ENCODE data around the gene TET2.

The TET2 gene

DNA sequence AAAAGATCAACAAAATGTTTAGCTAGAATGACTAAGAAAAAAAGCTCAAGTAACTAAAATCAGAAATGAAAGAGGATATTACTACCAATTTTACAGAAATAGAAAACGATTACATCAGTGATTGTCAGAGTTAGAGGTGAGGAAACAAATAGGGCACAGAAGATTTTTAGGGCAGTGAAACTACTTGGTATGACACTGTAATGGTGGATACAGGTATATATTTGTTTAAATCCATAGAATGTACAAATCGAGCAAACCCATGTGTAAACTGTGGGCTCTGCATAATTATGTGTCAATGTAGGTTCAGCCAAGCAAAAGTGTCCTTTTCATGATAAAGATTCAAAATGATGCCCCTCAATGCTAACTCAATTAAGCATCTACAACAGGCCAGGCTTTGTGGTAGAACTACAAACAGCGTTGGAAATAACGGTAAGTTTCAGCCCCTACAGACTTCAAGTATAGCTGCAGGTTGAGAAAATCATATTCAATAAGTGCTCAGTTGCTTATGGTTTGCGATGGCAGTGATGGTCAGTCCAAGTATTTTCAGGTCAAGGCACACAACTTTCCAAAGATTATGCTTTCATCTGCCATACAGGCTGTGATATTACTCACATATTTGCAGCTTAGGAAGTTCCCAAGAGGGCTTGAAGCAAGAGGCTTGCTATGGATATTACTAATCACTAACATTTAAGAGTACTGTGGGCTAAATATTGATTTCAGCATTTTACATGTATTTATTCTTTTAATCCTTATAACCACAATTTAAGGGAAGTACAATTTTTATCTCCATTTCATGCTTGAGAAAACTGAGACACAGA is 158.6 kb downstream of the TET2 start:
- DNase-seq = no peak

DNA sequence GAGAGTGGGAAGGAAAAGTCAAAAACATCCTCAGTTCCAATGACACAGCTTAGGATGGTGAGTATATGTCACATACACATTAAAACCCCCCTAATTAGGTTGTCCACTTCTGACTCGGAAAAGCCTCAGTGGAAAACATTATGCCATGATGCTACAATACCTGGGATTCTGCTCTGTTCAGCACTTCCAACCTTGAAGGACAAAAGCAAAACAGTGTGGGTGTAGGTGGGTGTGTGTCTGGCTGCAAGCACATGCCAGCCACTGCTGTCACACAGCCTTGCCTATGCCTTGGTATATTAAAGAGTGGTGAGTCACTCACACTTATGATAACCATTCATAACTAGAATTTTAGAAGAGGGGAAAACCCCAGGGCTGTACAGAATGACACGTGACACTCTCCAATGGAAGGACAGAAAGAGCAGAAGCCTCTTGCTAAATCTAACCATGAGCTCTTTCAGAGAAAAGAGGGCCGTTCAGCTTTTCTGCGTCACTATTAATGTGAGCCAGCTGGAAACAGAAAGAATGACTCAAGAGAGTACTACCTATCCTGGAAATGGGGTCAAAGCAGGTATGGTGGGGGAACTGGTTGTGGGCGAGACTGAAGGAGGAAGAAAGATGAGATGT is 159.6 kb downstream of the TET2 start:
- no peak for DNase-seq

DNA sequence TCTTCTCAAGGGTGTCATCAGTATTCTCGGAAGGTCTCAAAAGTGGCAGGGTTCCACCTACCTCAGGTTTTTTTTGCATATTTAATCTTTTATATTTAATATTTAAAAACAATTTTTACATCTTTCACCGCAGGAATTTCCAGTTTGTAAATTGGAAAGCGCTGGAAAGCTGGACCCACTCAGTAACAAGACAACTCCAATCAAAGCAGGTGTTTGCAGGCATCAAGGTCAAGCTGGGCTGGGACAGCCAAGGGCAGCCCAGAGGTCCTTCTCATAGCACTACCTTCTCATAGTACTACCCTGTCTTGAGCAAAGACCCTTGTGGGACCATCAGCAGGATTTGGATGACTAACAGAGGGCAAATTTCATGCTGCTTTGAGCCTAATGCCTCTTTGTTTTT is 160.1 kb downstream of the TET2 start:
- no peak for DNase-seq

DNA sequence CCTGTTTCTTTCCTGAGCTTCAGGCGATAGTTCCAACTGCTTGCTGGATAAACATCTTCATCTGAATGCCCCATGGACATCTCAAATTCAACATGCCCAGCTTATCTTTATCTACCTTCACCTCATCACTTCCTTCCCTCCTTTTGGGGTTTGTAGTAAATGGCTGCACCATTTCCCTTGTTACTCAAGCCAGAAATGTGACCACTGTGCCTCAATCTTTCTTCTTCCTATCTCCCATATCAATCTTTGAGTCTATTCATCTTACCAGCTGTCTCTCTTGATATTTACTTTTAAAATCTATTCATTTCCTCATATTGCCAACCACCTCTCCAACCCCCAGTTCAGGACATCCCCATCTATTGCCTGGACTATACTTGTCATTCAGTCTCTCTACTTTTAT is 171.8 kb downstream of the TET2 start:
- no peak for DNase-seq

DNA sequence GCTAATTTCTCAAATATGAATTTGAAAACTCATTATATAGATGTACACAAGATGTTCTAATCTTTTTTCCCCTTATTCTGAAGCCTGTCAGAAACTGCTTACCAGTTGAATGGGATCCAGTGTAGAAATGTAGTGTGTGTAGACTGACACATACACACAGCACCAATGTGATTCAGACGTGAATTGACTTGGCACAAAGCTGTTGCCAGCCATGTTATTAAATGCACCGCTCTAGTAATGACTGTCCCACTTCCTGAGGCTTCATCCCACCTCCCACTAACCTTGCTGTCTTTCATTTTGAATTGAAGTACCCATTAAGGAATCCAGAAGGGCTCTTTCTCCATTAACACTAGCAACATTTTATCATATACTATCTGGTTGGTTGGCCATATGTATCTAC is 180.5 kb downstream of the TET2 start:
- DNase-seq = no peak

DNA sequence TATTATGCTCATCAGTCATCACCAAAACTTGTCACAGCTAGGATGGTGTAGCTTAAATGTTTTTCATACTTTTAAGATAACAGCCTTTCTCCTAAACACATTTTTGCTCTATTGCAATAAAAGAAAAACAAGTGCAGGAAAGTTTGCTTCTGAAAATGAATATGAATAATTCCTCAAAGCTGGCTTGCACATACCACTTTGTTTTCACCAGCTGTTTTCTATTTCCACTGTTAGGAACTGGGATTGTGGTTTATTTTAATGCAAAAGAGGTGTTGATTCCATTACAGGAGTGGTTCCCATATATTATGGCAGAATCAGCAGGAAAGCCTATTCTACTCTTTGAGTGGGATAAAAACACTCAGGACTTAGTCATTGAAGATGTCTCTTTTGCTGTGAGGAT is 181.3 kb downstream of the TET2 start:
- DNase-seq = no peak

DNA sequence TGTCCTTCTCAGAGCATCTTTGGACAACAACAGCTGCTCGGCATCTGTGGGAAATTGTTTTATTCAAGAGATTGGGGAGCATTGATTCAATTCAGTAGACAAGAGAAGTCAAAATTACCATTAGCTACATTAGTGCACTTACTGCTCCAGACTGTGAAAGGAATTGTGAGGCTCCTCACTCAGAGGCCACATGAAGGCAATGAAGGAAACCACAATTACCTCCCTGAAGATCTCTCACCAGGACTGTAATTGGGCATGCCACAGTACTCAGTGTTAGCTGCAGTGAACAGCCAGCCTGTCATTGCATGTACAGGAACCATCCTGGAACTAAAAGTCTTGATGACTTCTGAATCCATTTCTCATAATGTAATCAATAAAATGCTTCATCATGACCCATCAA is 182.4 kb downstream of the TET2 start:
- DNase-seq = no peak
